KBM-7 (cell line): ENCODE results near the gene FCAR.
A peak's percentile ranks its signal among the peaks of the same experiment; 100 is the strongest.
"Not testable (repeated sequence)": the region's sequence is repeated elsewhere in the genome, so short reads cannot be mapped to it uniquely, and the experiment has no call there.

ENCODE experiments used
- DNase-seq: peaks from one replicate; pipeline ENCODE4 v3.0.0-alpha.2; 2015
- in situ Hi-C: fragments of 300-500 bp; cut with MboI; formaldehyde crosslinking; loops from 2 replicates; pipeline ENCODE4 v1.14.3; 2020; ENCODE audit warnings: low sequenced_read_pairs, low pct_unique_long_range_greater_than_20kb, mixed read lengths

Gene FCAR

DNA sequence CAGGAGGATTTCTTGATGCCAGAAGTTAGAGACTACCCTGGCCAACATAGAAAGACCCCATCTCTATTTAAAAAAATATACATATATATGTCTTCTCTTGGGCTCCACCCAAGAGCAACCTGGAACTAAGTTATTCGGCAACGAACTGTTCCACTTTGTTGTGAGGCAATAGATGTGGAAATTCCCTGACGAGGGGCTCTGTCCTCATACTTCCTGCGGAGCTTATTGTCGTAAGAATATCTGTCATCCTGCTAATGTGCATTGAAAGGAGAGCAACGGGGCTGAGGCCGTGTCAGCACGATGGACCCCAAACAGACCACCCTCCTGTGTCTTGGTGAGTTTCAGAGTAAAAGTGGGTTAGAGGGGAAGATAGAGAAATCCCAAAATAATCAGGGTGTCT lies at the start of gene FCAR:
Gene FCAR (plus strand): TSS at position 246 of the 400 bp plus-strand sequence. CDS start 55 bp downstream, at position 301.
- no peak for DNase-seq
- in situ Hi-C loops = loop anchor here (25.0 kb wide), 1 partner anchor 387 kb away; no protein-coding TSS in a partner anchor

DNA sequence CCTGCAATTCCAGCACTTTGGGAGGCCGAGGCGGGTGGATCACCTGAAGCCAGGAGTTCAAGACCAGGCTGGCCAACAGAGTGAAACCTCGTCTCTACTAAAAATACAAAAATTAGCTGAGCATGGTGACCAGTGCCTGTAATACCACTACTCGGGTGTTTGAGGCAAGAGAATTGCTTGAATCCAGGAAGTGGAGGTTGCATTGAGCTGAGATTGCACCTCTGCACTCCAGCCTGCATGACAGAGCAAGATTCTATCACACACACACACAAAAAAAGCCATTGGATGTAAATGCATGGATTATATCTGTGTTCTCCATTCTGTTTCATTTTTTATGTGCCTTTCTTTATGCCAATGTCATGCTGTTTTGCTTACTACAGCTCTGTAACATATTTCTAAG lies 49.6 kb upstream of the FCAR start:
- in situ Hi-C loops = not testable (repeated sequence)

DNA sequence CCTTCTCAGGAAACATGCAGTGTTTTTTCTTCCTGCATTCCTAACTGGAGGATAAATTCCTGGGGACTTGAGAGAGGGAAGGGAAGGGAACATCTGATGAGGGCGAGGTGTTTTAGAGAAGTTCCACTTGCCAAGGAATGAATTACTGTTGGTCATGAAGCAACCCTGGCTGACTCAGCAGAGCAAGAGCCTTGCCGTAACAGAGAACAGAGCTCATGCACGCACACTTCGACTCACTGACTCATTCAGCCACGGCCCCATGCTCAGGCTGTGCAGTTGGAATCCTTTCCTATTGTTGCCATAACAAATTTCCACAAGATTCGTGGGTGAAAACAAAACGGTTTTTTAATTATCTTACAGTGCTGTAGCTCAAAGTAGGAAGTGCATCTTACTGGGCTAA lies 48.7 kb upstream of the FCAR start:
- DNase-seq, in situ Hi-C loops: not testable (repeated sequence)

More for the DNA sequence above, 49.6 kb upstream of the FCAR start:
- not testable (repeated sequence) for DNase-seq

DNA sequence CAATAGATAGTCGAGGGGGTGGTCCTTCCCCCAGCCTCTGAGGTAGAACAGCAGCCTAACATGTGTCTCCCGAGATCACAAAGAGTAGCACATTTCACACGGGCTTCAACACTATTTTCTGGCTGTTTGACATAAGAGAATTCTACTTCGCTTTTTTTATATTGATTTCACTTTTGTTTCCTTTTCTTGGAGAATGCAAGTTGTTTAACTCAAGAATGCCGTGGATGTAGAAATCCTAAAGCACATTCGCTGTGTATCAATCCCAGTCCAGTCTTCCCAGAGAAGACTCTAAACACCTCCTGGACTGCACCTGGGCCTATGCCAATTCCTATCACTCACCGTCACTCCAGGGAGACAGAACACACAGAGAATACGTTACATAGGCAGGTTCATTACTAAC lies 46.0 kb upstream of the FCAR start:
- DNase-seq, in situ Hi-C loops: not testable (repeated sequence)

DNA sequence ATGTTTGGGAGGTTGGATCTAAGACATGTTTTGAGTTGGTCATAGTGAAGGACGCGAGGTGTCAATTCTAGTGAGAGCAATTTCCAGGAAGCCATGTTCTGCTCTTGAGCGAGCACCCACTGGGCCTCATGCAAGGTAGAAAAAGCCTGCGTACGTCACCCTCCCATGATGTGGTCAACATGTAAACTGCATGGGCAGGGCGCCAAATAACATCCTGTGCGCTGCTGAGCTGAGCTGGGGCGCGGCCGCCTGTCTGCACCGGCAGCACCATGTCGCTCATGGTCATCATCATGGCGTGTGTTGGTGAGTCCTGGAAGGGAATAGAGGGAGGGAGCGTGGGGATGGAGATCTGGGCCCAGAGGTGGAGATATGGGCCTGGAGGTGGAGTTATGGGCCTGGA lies 41.5 kb upstream of the FCAR start, which contains the start of gene KIR2DS4:
Gene KIR2DS4 (plus strand): TSS at position 181 of the 400 bp plus-strand sequence.
- in situ Hi-C loops, DNase-seq: not testable (repeated sequence)

DNA sequence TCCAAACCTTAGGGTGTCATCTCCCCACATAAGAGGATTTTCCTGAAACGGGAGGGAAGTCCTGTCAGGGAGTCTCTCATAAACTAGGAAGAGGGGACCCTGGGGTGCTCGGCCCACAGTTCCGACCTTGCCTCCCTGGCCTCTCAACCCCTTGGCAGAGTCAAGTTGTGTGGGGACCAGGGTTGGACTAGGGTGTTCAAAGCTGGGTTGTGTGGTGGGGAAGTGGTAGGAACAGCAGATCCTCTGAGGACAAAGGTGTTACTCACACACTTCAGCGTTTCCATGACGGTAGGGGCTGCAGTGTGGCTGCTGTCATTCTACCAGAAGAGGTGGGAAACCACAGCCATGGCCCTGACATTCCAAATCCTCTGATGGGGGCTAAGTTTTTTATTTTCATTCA lies 38.9 kb upstream of the FCAR start:
- in situ Hi-C loops, DNase-seq: not testable (repeated sequence)

DNA sequence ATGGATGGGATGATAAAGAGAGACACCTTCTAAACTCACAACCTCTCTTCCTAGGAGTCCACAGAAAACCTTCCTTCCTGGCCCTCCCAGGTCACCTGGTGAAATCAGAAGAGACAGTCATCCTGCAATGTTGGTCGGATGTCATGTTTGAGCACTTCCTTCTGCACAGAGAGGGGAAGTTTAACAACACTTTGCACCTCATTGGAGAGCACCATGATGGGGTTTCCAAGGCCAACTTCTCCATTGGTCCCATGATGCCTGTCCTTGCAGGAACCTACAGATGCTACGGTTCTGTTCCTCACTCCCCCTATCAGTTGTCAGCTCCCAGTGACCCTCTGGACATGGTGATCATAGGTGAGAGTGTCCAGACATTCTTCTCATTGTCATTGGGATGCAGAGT lies 36.5 kb upstream of the FCAR start:
- in situ Hi-C loops, DNase-seq: not testable (repeated sequence)

DNA sequence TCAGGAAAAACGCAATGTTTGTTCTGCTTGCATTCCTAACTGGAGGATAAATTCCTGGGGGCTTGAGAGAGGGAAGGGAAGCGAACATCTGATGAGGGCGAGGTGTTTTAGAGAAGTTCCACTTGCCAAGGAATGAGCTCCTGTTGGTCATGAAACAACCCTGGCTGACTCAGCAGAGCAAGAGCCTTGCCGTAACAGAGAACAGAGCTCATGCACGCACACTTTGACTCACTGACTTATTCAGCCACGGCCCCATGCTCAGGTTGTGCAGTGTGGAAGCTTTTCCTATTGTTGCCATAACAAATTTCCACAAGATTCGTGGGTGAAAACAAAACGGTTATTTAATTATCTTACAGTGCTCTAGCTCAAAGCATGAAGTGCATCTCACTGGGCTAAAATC lies 30.9 kb upstream of the FCAR start:
- DNase-seq, in situ Hi-C loops: not testable (repeated sequence)

DNA sequence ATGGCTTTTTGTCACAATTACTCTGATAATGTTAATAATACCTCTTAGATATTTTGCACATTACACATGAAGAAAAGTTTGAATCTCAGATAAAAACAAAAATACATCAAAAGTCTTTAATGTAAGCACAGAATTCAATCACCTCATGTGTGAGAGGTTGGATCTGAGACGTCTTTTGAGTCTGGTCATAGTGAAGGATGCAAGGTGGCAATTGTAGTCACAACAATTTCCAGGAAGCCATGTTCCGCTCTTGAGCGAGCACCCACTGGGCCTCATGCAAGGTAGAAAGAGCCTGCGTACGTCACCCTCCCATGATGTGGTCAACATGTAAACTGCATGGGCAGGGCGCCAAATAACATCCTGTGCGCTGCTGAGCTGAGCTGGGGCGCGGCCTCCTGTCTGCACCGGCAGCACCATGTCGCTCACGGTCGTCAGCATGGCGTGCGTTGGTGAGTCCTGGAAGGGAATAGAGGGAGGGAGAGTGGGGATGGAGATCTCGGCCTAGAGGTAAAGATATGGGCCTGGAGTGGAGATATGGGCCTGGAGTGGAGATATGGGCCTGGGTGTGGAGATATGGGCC lies 23.9 kb upstream of the FCAR start, which contains the start of gene KIR3DL2:
Gene KIR3DL2 (plus strand): TSS at position 383 of the 580 bp plus-strand sequence. CDS start 33 bp downstream, at position 416.
- in situ Hi-C loops = loop anchor here (25.0 kb wide), 1 partner anchor 363 kb away; no protein-coding TSS in a partner anchor
- DNase-seq = not testable (repeated sequence)

DNA sequence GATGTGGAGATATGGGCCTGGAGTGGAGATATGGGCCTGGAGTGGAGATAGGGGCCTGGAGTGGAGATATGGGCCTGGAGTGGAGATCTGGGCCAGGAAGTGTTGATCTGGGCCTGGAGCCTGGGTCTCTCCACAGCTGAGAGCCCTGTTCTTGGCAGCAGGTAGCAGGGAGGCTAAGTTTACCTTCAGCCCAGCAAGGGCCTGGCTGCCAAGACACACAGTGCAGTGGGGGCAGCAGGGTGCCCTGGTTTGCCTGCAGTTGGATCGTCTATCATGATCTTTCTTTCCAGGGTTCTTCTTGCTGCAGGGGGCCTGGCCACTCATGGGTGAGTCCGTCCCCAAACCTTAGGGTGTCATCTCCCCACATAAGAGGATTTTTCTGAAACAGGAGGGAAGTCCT lies 23.1 kb upstream of the FCAR start:
- DNase-seq = no peak
- in situ Hi-C loops = loop anchor here (25.0 kb wide), 1 partner anchor 364 kb away; no protein-coding TSS in a partner anchor

DNA sequence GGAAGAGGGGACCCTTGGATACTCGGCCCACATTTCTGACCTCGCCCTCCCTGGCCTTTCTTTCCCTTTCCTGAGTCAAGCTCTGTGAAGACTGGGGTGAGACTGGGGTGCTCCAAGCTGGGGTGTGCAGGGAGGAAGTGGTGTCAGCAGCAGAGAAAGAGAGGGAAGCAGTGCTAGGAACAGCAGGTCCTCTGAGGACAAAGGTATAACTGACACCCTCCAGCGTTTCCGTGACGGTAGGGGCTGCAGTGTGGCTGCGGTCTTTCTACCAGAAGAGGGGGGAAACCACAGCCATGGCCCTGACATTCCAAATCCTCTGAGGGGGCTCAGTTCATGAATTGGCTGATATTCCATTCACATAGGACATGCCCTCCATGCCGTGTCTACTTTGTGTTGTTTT lies 22.7 kb upstream of the FCAR start:
- peak; percentile 8 for DNase-seq
- in situ Hi-C loops = loop anchor here (25.0 kb wide), 1 partner anchor 364 kb away; no protein-coding TSS in a partner anchor

DNA sequence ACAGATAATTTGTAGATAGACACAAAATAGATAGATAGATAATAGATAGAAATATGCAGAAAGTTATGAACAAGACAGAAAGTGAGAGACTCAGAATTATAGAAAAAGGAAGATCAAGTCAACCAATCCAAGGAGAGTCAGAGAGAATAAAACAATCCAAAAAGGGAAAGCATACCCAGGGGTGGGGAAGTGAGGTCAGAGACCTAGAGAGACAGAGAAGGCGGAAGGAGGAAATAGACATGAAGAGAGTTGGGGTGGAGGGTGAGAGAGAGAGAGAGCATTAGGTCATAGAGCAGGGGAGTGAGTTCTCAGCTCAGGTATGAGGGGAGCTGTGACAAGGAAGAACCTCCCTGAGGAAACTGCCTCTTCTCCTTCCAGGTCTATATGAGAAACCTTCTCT lies 18.8 kb upstream of the FCAR start:
- in situ Hi-C loops = loop anchor here (25.0 kb wide), 1 partner anchor 368 kb away; no protein-coding TSS in a partner anchor
- not testable (repeated sequence) for DNase-seq

DNA sequence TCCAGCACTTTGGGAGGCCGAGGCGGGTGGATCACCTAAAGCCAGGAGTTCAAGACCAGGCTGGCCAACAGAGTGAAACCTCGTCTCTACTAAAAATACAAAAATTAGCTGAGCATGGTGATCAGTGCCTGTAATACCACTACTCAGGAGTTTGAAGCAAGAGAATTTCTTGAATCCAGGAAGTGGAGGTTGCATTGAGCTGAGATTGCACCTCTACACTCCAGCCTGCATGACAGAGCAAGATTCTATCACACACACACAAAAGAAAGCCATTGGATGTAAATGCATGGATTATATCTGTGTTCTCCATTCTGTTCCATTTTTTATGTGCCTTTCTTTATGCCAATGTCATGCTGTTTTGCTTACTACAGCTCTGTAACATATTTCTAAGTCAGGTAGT lies 15.6 kb upstream of the FCAR start:
- in situ Hi-C loops = loop anchor here (25.0 kb wide), 1 partner anchor 371 kb away; no protein-coding TSS in a partner anchor
- not testable (repeated sequence) for DNase-seq

DNA sequence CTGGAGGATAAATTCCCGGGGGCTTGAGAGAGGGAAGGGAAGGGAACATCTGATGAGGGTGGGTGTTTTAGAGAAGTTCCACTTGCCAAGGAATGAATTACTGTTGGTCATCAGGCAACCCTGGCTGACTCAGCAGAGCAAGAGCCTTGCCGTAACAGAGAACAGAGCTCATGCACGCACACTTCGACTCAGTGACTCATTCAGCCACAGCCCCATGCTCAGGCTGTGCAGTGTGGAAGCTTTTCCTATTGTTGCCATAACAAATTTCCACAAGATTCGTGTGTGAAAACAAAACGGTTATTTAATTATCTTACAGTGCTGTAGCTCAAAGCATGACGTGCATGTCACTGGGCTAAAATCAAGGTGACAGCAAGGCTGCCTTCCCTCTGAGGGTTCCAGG lies 14.6 kb upstream of the FCAR start:
- in situ Hi-C loops = loop anchor here (25.0 kb wide), 1 partner anchor 372 kb away; no protein-coding TSS in a partner anchor

DNA sequence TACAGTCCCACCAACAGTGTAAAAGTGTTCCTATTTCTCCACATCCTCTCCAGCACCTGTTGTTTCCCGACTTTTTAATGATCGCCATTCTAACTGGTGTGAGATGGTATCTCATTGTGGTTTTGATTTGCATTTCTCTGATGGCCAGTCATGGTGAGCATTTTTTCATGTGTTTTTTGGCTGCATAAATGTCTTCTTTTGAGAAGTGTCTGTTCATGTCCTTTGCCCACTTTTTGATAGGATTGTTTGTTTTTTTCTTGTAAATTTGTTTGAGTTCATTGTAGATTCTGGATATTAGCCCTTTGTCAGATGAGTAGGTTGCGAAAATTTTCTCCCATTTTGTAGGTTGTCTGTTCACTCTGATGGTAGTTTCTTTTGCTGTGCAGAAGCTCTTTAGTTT lies 10.6 kb upstream of the FCAR start:
- not testable (repeated sequence) for DNase-seq

More for the DNA sequence above, 14.6 kb upstream of the FCAR start:
- not testable (repeated sequence) for DNase-seq

DNA sequence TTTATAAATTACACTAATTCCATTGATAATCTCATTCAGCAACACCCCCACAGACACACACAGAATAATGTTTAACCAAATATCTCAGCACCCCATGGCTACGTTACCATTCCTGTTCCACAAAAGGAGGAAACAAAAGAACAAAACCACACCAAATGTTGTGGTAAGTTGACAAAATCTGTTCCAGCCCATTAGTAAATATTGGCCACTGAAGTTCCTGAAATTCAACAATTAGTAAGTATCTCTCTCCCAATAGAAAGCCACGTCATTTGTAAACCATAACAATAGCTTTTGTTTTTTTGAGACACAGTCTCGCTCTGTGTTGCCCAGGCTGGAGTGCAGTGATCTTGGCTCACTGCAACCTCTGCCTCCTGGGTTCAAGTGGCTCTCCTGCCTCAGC lies 2.3 kb upstream of the FCAR start:
- no peak for DNase-seq
- in situ Hi-C loops = loop anchor here (25.0 kb wide), 1 partner anchor 384 kb away; no protein-coding TSS in a partner anchor

More for the DNA sequence above, 10.6 kb upstream of the FCAR start:
- in situ Hi-C loops = loop anchor here (25.0 kb wide), 1 partner anchor 376 kb away; no protein-coding TSS in a partner anchor

DNA sequence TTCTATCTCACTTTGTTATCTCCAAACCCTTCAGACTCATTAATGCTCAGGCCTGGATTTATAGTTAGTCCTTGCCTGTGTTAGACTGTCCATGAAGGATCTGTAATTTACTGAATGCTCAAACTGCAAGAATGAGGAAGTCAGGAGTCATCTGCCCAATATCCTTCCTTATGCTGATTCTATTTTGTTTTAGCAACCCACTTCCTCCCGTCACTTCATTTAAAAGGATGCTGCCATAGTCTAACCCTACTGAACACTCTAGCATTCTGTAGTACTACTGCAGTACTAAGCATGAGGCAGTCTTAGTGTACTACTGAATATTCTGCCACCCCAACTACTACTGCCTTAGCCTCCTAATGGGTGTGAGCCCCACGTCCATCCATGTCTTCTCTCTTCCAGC lies 1.5 kb downstream of the FCAR start:
- DNase-seq = peak; percentile 71
- in situ Hi-C loops = no loop called here

DNA sequence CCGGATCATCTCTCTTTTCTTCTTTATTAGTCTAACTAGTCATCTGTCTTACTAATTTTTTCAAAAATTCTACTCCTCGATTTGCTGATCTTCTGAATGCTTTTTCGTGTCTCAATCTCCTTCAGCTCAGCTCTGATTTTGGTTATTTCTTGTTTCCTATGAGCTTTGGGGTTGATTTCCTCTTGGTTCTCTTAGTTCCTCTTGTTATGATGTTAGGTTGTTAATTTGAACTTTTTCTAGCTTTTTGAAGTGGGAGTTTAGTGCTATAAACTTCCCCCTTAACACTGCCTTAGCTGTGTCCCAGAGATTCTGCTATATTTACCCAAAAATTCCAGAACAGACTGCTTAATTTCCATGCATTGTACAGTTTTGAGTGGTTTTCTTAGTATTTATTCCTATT lies 3.4 kb downstream of the FCAR start:
- no peak for DNase-seq
- in situ Hi-C loops = no loop called here

DNA sequence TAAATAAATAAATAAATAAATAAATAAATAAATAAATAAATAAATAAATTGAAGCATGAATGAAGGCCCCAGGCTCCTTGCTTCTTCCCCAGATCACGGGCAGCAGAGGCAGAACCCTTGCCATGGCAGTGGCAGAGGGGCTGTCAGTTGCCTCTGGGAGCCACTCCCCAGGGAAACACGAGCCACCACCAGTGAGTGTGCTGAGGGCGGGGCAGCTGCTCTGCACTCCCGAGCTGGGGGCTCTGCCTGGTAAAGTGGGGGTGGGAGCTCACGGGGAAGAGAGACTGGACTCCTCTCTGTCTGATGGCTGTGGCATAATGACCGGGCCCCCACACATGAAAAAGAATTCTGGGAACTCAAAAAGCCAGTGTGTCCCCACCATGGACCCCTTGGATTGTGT lies 7.8 kb downstream of the FCAR start:
- no peak for DNase-seq
- in situ Hi-C loops = no loop called here

DNA sequence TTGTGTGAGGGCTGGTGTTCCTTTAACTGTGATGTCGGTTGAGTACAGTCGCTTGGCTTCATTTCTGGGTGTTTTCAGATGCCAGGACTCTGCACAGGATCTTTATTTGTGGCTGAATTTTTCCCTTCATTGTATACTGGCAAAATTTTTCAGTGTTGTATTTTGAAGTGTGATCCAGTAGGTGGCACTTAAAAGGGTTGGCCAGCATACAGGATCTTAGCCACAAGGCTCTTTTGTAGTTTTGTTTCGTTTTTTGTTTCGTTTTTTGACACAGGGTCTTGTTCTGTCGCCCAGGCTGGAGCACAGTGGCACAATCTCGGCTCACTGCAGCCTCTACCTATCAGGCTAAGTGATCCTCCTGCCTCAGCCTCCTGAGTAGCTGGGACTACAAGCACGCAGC lies 8.7 kb downstream of the FCAR start:
- peak; percentile 53 for DNase-seq
- in situ Hi-C loops = no loop called here
